ENCODE data around the gene ANK2.

Gene ANK2

DNA sequence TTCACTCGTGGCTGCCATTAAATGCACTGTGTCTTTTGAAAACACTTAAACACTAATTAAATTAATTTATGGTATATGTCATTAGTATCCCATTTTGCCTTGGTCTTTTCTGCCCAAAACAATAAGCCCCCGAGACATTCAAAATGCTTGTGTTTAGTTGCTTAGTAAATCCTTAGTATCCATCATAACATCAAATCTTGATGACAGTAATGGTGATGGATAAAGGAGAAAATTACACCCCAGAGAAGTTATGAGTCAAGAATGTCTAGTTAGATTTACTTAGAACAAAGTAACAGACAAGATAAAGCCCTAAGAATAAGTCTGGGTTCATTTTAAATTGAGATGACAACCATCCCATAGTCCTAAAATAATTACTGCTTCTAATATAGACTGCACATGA is 21.3 kb downstream of the ANK2 start:
- TF ChIP-seq POLR2AphosphoS5 (IDR thresholded peaks at IDR 0.05; ENCODE audit: low read depth), result no peak
- TF ChIP-seq SPI1 (IDR thresholded peaks at IDR 0.05; ENCODE audit: borderline replicate concordance, low read depth), result no peak
- no peak for TF ChIP-seq REST (IDR thresholded peaks at IDR 0.05; ENCODE audit: insufficient replicate concordance, low read depth)
- TF ChIP-seq GABPA (IDR thresholded peaks at IDR 0.05; ENCODE audit: low read depth), result no peak
- TF ChIP-seq, protein P1, sequence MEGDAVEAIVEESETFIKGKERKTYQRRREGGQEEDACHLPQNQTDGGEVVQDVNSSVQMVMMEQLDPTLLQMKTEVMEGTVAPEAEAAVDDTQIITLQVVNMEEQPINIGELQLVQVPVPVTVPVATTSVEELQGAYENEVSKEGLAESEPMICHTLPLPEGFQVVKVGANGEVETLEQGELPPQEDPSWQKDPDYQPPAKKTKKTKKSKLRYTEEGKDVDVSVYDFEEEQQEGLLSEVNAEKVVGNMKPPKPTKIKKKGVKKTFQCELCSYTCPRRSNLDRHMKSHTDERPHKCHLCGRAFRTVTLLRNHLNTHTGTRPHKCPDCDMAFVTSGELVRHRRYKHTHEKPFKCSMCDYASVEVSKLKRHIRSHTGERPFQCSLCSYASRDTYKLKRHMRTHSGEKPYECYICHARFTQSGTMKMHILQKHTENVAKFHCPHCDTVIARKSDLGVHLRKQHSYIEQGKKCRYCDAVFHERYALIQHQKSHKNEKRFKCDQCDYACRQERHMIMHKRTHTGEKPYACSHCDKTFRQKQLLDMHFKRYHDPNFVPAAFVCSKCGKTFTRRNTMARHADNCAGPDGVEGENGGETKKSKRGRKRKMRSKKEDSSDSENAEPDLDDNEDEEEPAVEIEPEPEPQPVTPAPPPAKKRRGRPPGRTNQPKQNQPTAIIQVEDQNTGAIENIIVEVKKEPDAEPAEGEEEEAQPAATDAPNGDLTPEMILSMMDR (IDR thresholded peaks at IDR 0.05; ENCODE audit: insufficient read depth, low read length), result no peak
- Histone ChIP-seq H3K27ac (replicated peaks) (no peak overlapping the region), H3K27me3 (ENCODE audit: insufficient read depth, poor library complexity, severe bottlenecking) (no peaks in the 10 kb centered on the region), H3K4me3 (replicated peaks; ENCODE audit: insufficient read depth, low read length) (no peak overlapping the region)
- DNase-seq (ENCODE audit: low read depth in 1 of 2, low spot score in 1 of 2), result no peak

GRCh38 chr4:113071274-113071673 is 21.8 kb downstream of the ANK2 start:
- Histone ChIP-seq H3K27ac (replicated peaks) (no peak overlapping the region), H3K27me3 (ENCODE audit: insufficient read depth, poor library complexity, severe bottlenecking) (no peaks in the 10 kb centered on the region), H3K4me3 (replicated peaks; ENCODE audit: insufficient read depth, low read length) (no peak overlapping the region)
- no peak for DNase-seq (ENCODE audit: low read depth in 1 of 2, low spot score in 1 of 2)
- TF ChIP-seq SPI1 (IDR thresholded peaks at IDR 0.05; ENCODE audit: borderline replicate concordance, low read depth), result no peak
- TF ChIP-seq, protein P1 (IDR thresholded peaks at IDR 0.05; ENCODE audit: insufficient read depth, low read length), result no peak
- TF ChIP-seq POLR2AphosphoS5 (IDR thresholded peaks at IDR 0.05; ENCODE audit: low read depth), result no peak
- TF ChIP-seq GABPA (IDR thresholded peaks at IDR 0.05; ENCODE audit: low read depth), result no peak
- no peak for TF ChIP-seq REST (IDR thresholded peaks at IDR 0.05; ENCODE audit: insufficient replicate concordance, low read depth)

GRCh38 chr4:113071805-113072204 is 22.4 kb downstream of the ANK2 start:
- TF ChIP-seq REST (IDR thresholded peaks at IDR 0.05; ENCODE audit: insufficient replicate concordance, low read depth) (no peak), SPI1 (IDR thresholded peaks at IDR 0.05; ENCODE audit: borderline replicate concordance, low read depth) (no peak), GABPA (IDR thresholded peaks at IDR 0.05; ENCODE audit: low read depth) (no peak), POLR2AphosphoS5 (IDR thresholded peaks at IDR 0.05; ENCODE audit: low read depth) (no peak)
- no peak overlapping the region for H3K4me3 ChIP-seq (replicated peaks; ENCODE audit: insufficient read depth, low read length)
- no peak for DNase-seq (ENCODE audit: low read depth in 1 of 2, low spot score in 1 of 2)

More at GRCh38 chr4:113071805-113072204, 22.4 kb downstream of the ANK2 start:
- Histone ChIP-seq H3K27ac (replicated peaks) (no peak overlapping the region), H3K27me3 (ENCODE audit: insufficient read depth, poor library complexity, severe bottlenecking) (no peaks in the 10 kb centered on the region)
